ENCODE results near the gene LAMA2. TPM values are rescaled to one million over a fixed set of nuclear protein-coding genes. Genes with fewer than 3 reads are reported as not detected.

Gene LAMA2
- total RNA-seq, 1 experiment from 2014 or later, result 4.2 TPM

- Histone ChIP-seq H2BK15ac (ENCODE audit: low read depth, low read length) (no peak overlapping the region), H3K4me2 (ENCODE audit: insufficient read depth, insufficient read length, low read length) (no peak overlapping the region), H3K79me1 (ENCODE audit: insufficient read depth, low read depth, low read length, poor library complexity, severe bottlenecking) (no peaks in the 10 kb centered on the region), H3K4ac (ENCODE audit: low read depth, low read length) (no peak overlapping the region), H3K9me3 (ENCODE audit: control insufficient read depth, low read depth, low read length) (no peaks in the 10 kb centered on the region), H4K20me1 (ENCODE audit: control insufficient read depth, insufficient read depth, insufficient read length) (no peaks in the 10 kb centered on the region), H2BK120ac (ENCODE audit: low read depth, low read length, poor library complexity, severe bottlenecking) (no peak overlapping the region), H3K56ac (ENCODE audit: insufficient read length, low read depth, low read length) (no peak overlapping the region), H3K4me1 (ENCODE audit: insufficient read depth, low read length) (no peaks in the 10 kb centered on the region), H4K91ac (ENCODE audit: insufficient read length, low read depth, low read length) (no peak overlapping the region), H3K14ac (ENCODE audit: insufficient read depth, low read length) (no peak overlapping the region), H4K5ac (ENCODE audit: insufficient read length, low read depth, low read length) (no peak overlapping the region), H3K23ac (ENCODE audit: insufficient read length, low read depth, low read length) (no peak overlapping the region), H3K9ac (ENCODE audit: extremely low read depth, insufficient read length, low read length) (no peak overlapping the region), H3K79me2 (ENCODE audit: insufficient read depth, low read length) (no peaks in the 10 kb centered on the region), H3K18ac (ENCODE audit: insufficient read length, low read depth, low read length) (no peak overlapping the region), H3K23me2 (ENCODE audit: insufficient read length, low read depth, low read length, poor library complexity, severe bottlenecking) (no peaks in the 10 kb centered on the region), H2AK5ac (ENCODE audit: insufficient read length, low read length) (no peak overlapping the region), H2BK20ac (ENCODE audit: low read depth, low read length, poor library complexity, severe bottlenecking) (no peak overlapping the region), H2BK12ac (ENCODE audit: insufficient read length, low read depth, low read length) (no peak overlapping the region), H3K27me3 (ENCODE audit: insufficient read depth, low read length) (no peaks in the 10 kb centered on the region; the same call in 1 of the 2 replicates), H2AFZ (ENCODE audit: low read length) (no peak overlapping the region), H3K27ac (ENCODE audit: insufficient read length, low read depth, low read length) (no peak overlapping the region), H2BK5ac (ENCODE audit: insufficient read length, low read length) (no peak overlapping the region), H4K8ac (replicated peaks; ENCODE audit: insufficient read length, low read depth, low read length) (no peak overlapping the region), H3T11ph (ENCODE audit: low read length) (no peak overlapping the region)
- no CpG with 5 or more reads among the region's 5 CpGs for WGBS (ENCODE audit: extremely low coverage, insufficient read length, low lambda C conversion rate)
- H3K4me3 Mint-ChIP-seq, result no peak overlapping the region
- no peak overlapping the region for H3K27ac Mint-ChIP-seq
- no peak for DNase-seq
- H3K36me3 Mint-ChIP-seq (ENCODE audit: insufficient read depth in 1 of 3, low read depth in 3 of 3), result peaks cover 0 to 2% (median 0%) of the 10 kb centered on the region in 3 experiments; a peak in 2 of 7 replicates
- no peaks in the 10 kb centered on the region for H3K27me3 Mint-ChIP-seq (ENCODE audit: low read depth)
- no peaks in the 10 kb centered on the region for H3K4me1 Mint-ChIP-seq
- TF ChIP-seq CTCF (conservative IDR thresholded peaks at IDR 0.05), result no peak
- peaks cover 2% of the 10 kb centered on the region in 2 experiments; a peak in 4 of 5 replicates for H3K9me3 Mint-ChIP-seq
Observed at GRCh38 chr6:128855581-128856085, 27.3 kb upstream of the LAMA2 start.
